WTC11 (cell line): Measurements from ENCODE around the gene KIF5C. TPM values are rescaled to one million over a fixed set of nuclear protein-coding genes. Genes with fewer than 3 reads are reported as not detected.

Experiments
- ATAC-seq: fragments of 200-7000 bp; cut with Tn5 transposase; 2 replicates; pipeline ENCODE4 v1.10.0; 2021; ENCODE audit warnings: mild to moderate bottlenecking, moderate library complexity
- CTCF ChIA-PET: fragments of 300-600 bp; sonication (Branson Sonifier 250); formaldehyde crosslinking; loops from one replicate; lab custom pipeline; 2021; ENCODE audit warnings: antibody characterized with exemption; lab: Charles Lee
- POLR2A ChIA-PET: fragments of 350-600 bp; sonication (Branson Sonifier 250); formaldehyde crosslinking; loops from one replicate; lab custom pipeline; 2021; ENCODE audit warnings: antibody characterized with exemption; lab: Charles Lee
- DNase-seq: peaks from one replicate; pipeline ENCODE4 v3.0.0; 2021; ENCODE audit warnings: low spot score
- H3K27ac Mint-ChIP-seq: 2 replicates; pipeline ENCODE4 v1.8.0; 2021; ENCODE audit warnings: mixed read lengths
- H3K27me3 Mint-ChIP-seq: 2 replicates; pipeline ENCODE4 v1.8.0; 2021; ENCODE audit warnings: low read depth, mild to moderate bottlenecking, moderate library complexity, mixed read lengths
- H3K36me3 Mint-ChIP-seq: 2 replicates; pipeline ENCODE4 v1.8.0; 2021; ENCODE audit warnings: mixed read lengths
- H3K4me1 Mint-ChIP-seq: 2 replicates; pipeline ENCODE4 v1.8.0; 2022; ENCODE audit warnings: mixed read lengths
- H3K4me3 Mint-ChIP-seq: 2 replicates; pipeline ENCODE4 v1.8.0; 2021; ENCODE audit warnings: mild to moderate bottlenecking, moderate library complexity, mixed read lengths
- H3K9me3 Mint-ChIP-seq: 2 replicates; pipeline ENCODE4 v1.8.0; 2021; ENCODE audit warnings: mixed read lengths
- ATF1 ChIP-seq: sonication (generic); formaldehyde crosslinking; IDR thresholded peaks from 2 replicates; pipeline ENCODE4 v1.8.1; 2023; ENCODE audit warnings: mild to moderate bottlenecking, moderate library complexity, missing genetic modification reagents
- CREM ChIP-seq: sonication (generic); formaldehyde crosslinking; IDR thresholded peaks from 2 replicates; pipeline ENCODE4 v1.8.1; 2022; ENCODE audit warnings: mild to moderate bottlenecking, missing genetic modification reagents, moderate library complexity
- EMX1 ChIP-seq: fragments of 250-450 bp; sonication (Bioruptor Pico); IDR thresholded peaks from 2 replicates; pipeline ENCODE4 v1.8.0; 2021; ENCODE audit warnings: mild to moderate bottlenecking
- IRF2 ChIP-seq: sonication (generic); formaldehyde crosslinking; IDR thresholded peaks from 2 replicates; pipeline ENCODE4 v1.8.0; 2022; ENCODE audit warnings: low read depth, missing genetic modification reagents, borderline replicate concordance
- MYBL2 ChIP-seq: sonication (generic); formaldehyde crosslinking; IDR thresholded peaks from 2 replicates; pipeline ENCODE4 v1.8.1; 2023; ENCODE audit warnings: mild to moderate bottlenecking, moderate library complexity, missing genetic modification reagents
- NR1H2 ChIP-seq: sonication (generic); formaldehyde crosslinking; IDR thresholded peaks from 2 replicates; pipeline ENCODE4 v1.9.0; 2021; ENCODE audit warnings: mild to moderate bottlenecking, moderate library complexity, missing genetic modification reagents
- NR2C2 ChIP-seq: sonication (generic); formaldehyde crosslinking; IDR thresholded peaks from 2 replicates; pipeline ENCODE4 v1.8.0; 2022; ENCODE audit warnings: mild to moderate bottlenecking, missing genetic modification reagents
- ZBTB21 ChIP-seq: sonication (generic); formaldehyde crosslinking; IDR thresholded peaks from 2 replicates; pipeline ENCODE4 v1.8.1; 2023; ENCODE audit warnings: mild to moderate bottlenecking, missing genetic modification reagents, borderline replicate concordance
- total RNA-seq: library from RNA; stranded (reverse); gene quantifications from 3 replicates; pipeline ENCODE4 v1.2.3, GENCODE V29; 2021
- TF ChIP-seq, protein P1 (sequence below): sonication (generic); formaldehyde crosslinking; IDR thresholded peaks from 2 replicates; pipeline ENCODE4 v1.8.1; 2023; ENCODE audit warnings: mild to moderate bottlenecking, missing genetic modification reagents, moderate library complexity
- TF ChIP-seq, protein P2 (sequence below): sonication (generic); formaldehyde crosslinking; IDR thresholded peaks from 2 replicates; pipeline ENCODE4 v1.8.1; 2022; ENCODE audit warnings: mild to moderate bottlenecking, missing genetic modification reagents, moderate library complexity, borderline replicate concordance
- TF ChIP-seq, protein P3 (sequence below): fragments of 250-450 bp; sonication (Bioruptor Pico); IDR thresholded peaks from 2 replicates; pipeline ENCODE4 v2.1.2; 2022; ENCODE audit warnings: mild to moderate bottlenecking, moderate library complexity
- TF ChIP-seq, protein P4 (sequence below): sonication (generic); formaldehyde crosslinking; IDR thresholded peaks from 2 replicates; pipeline ENCODE4 v1.8.1; 2023; ENCODE audit warnings: mild to moderate bottlenecking, missing genetic modification reagents
- TF ChIP-seq, protein P5 (sequence below): fragments of 250-450 bp; sonication (Bioruptor Pico); IDR thresholded peaks from 2 replicates; pipeline ENCODE4 v1.9.0; 2021; ENCODE audit warnings: mild to moderate bottlenecking
- TF ChIP-seq, protein P6 (sequence below): sonication (generic); formaldehyde crosslinking; conservative IDR thresholded peaks from 2 replicates; pipeline ENCODE4 v1.8.1; 2023; ENCODE audit warnings: mild to moderate bottlenecking, low read depth, missing genetic modification reagents, moderate library complexity
- TF ChIP-seq, protein P7 (sequence below): sonication (generic); formaldehyde crosslinking; IDR thresholded peaks from 2 replicates; pipeline ENCODE4 v1.8.1; 2022; ENCODE audit warnings: mild to moderate bottlenecking, moderate library complexity, missing genetic modification reagents
- TF ChIP-seq, protein P8 (sequence below): fragments of 250-450 bp; sonication (Bioruptor Pico); IDR thresholded peaks from 2 replicates; pipeline ENCODE4 v1.8.0; 2021; ENCODE audit warnings: mild to moderate bottlenecking
- TF ChIP-seq, protein P9 (sequence below): sonication (generic); formaldehyde crosslinking; IDR thresholded peaks from 2 replicates; pipeline ENCODE4 v1.8.0; 2022; ENCODE audit warnings: mild to moderate bottlenecking, missing genetic modification reagents

The KIF5C gene
- total RNA-seq, 1 experiment from 2014 or later, result 73.5 TPM

DNA sequence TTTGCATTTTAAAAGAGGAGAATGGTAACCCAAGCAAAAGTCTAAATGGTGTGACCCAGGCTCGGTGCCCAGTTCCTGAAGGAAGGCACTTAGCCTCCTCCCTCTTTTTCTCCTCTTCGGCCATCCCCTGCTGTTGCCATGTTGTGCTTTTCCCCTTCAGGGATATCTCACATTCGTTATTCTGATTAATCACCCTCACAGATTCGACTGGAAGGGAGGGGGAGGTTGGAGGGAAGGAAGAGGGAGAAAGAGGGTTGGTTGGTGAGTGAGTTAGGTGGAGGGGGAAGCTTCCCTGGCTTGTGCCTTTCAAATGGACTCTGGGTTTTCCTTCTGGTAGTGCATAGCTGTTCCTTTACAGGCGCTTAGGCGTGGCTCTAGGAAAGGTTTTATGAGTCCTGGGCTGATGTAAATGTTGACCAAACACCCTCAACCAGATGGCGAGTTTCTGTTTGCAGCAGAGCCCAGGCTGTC is 124.5 kb downstream of the KIF5C start:
- H3K36me3 Mint-ChIP-seq, result peaks cover 62% of the 10 kb centered on the region
- peak; percentile 72 for ATAC-seq

More for the DNA sequence above, 124.5 kb downstream of the KIF5C start:
- DNase-seq, result no peak
- ChIA-PET CTCF (interaction anchor here (0.5 to 1.7 kb wide), 3 partner anchors 18 to 257 kb away, joined by 3 to 7 read pairs (median 5); partner anchors contain the start of gene LYPD6B), POLR2A (no interaction called here)
- Mint-ChIP-seq H3K4me3 (peak overlapping the region; percentile 57), H3K9me3 (peaks cover 25% of the 10 kb centered on the region), H3K27me3 (no peaks in the 10 kb centered on the region), H3K27ac (peak overlapping the region; percentile 96), H3K4me1 (peaks cover 47% of the 10 kb centered on the region)
- TF ChIP-seq, protein P1, sequence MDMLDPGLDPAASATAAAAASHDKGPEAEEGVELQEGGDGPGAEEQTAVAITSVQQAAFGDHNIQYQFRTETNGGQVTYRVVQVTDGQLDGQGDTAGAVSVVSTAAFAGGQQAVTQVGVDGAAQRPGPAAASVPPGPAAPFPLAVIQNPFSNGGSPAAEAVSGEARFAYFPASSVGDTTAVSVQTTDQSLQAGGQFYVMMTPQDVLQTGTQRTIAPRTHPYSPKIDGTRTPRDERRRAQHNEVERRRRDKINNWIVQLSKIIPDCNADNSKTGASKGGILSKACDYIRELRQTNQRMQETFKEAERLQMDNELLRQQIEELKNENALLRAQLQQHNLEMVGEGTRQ (CRISPR knock-in tag), result no peak
- TF ChIP-seq EMX1 (CRISPR knock-in tag) (no peak), ZBTB21 (CRISPR knock-in tag) (no peak), ATF1 (CRISPR knock-in tag) (no peak), CREM (CRISPR knock-in tag) (no peak), IRF2 (CRISPR knock-in tag) (no peak), NR2C2 (no peak), NR1H2 (CRISPR knock-in tag) (no peak), MYBL2 (CRISPR knock-in tag) (no peak)
- TF ChIP-seq, protein P2, sequence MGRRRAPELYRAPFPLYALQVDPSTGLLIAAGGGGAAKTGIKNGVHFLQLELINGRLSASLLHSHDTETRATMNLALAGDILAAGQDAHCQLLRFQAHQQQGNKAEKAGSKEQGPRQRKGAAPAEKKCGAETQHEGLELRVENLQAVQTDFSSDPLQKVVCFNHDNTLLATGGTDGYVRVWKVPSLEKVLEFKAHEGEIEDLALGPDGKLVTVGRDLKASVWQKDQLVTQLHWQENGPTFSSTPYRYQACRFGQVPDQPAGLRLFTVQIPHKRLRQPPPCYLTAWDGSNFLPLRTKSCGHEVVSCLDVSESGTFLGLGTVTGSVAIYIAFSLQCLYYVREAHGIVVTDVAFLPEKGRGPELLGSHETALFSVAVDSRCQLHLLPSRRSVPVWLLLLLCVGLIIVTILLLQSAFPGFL (CRISPR knock-in tag), result no peak
- TF ChIP-seq, protein P3, sequence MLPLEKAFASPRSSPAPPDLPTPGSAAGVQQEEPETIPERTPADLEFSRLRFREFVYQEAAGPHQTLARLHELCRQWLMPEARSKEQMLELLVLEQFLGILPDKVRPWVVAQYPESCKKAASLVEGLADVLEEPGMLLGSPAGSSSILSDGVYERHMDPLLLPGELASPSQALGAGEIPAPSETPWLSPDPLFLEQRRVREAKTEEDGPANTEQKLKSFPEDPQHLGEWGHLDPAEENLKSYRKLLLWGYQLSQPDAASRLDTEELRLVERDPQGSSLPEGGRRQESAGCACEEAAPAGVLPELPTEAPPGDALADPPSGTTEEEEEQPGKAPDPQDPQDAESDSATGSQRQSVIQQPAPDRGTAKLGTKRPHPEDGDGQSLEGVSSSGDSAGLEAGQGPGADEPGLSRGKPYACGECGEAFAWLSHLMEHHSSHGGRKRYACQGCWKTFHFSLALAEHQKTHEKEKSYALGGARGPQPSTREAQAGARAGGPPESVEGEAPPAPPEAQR (CRISPR knock-in tag), result no peak
- TF ChIP-seq, protein P4, sequence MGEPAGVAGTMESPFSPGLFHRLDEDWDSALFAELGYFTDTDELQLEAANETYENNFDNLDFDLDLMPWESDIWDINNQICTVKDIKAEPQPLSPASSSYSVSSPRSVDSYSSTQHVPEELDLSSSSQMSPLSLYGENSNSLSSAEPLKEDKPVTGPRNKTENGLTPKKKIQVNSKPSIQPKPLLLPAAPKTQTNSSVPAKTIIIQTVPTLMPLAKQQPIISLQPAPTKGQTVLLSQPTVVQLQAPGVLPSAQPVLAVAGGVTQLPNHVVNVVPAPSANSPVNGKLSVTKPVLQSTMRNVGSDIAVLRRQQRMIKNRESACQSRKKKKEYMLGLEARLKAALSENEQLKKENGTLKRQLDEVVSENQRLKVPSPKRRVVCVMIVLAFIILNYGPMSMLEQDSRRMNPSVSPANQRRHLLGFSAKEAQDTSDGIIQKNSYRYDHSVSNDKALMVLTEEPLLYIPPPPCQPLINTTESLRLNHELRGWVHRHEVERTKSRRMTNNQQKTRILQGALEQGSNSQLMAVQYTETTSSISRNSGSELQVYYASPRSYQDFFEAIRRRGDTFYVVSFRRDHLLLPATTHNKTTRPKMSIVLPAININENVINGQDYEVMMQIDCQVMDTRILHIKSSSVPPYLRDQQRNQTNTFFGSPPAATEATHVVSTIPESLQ (CRISPR knock-in tag), result no peak
- TF ChIP-seq, protein P5, sequence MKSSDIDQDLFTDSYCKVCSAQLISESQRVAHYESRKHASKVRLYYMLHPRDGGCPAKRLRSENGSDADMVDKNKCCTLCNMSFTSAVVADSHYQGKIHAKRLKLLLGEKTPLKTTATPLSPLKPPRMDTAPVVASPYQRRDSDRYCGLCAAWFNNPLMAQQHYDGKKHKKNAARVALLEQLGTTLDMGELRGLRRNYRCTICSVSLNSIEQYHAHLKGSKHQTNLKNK (CRISPR knock-in tag), result no peak
- TF ChIP-seq, protein P6, sequence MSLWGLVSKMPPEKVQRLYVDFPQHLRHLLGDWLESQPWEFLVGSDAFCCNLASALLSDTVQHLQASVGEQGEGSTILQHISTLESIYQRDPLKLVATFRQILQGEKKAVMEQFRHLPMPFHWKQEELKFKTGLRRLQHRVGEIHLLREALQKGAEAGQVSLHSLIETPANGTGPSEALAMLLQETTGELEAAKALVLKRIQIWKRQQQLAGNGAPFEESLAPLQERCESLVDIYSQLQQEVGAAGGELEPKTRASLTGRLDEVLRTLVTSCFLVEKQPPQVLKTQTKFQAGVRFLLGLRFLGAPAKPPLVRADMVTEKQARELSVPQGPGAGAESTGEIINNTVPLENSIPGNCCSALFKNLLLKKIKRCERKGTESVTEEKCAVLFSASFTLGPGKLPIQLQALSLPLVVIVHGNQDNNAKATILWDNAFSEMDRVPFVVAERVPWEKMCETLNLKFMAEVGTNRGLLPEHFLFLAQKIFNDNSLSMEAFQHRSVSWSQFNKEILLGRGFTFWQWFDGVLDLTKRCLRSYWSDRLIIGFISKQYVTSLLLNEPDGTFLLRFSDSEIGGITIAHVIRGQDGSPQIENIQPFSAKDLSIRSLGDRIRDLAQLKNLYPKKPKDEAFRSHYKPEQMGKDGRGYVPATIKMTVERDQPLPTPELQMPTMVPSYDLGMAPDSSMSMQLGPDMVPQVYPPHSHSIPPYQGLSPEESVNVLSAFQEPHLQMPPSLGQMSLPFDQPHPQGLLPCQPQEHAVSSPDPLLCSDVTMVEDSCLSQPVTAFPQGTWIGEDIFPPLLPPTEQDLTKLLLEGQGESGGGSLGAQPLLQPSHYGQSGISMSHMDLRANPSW (CRISPR knock-in tag), result no peak
- TF ChIP-seq, protein P7, sequence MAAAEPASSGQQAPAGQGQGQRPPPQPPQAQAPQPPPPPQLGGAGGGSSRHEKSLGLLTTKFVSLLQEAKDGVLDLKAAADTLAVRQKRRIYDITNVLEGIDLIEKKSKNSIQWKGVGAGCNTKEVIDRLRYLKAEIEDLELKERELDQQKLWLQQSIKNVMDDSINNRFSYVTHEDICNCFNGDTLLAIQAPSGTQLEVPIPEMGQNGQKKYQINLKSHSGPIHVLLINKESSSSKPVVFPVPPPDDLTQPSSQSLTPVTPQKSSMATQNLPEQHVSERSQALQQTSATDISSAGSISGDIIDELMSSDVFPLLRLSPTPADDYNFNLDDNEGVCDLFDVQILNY (CRISPR knock-in tag), result no peak
- TF ChIP-seq, protein P8, sequence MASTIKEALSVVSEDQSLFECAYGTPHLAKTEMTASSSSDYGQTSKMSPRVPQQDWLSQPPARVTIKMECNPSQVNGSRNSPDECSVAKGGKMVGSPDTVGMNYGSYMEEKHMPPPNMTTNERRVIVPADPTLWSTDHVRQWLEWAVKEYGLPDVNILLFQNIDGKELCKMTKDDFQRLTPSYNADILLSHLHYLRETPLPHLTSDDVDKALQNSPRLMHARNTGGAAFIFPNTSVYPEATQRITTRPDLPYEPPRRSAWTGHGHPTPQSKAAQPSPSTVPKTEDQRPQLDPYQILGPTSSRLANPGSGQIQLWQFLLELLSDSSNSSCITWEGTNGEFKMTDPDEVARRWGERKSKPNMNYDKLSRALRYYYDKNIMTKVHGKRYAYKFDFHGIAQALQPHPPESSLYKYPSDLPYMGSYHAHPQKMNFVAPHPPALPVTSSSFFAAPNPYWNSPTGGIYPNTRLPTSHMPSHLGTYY (CRISPR knock-in tag), result no peak
- TF ChIP-seq, protein P9, sequence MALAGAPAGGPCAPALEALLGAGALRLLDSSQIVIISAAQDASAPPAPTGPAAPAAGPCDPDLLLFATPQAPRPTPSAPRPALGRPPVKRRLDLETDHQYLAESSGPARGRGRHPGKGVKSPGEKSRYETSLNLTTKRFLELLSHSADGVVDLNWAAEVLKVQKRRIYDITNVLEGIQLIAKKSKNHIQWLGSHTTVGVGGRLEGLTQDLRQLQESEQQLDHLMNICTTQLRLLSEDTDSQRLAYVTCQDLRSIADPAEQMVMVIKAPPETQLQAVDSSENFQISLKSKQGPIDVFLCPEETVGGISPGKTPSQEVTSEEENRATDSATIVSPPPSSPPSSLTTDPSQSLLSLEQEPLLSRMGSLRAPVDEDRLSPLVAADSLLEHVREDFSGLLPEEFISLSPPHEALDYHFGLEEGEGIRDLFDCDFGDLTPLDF, result no peak
- TF ChIP-seq, all 79 proteins: peak for 0
